Retina (tissue), 1 donor: ENCODE data around the gene DLG2.
A peak's percentile ranks its signal among the peaks of the same experiment; 100 is the strongest.

ENCODE experiments used
- DNase-seq: peaks from one replicate; pipeline ENCODE4 v3.0.0-alpha.2; 2016

Gene DLG2

DNA sequence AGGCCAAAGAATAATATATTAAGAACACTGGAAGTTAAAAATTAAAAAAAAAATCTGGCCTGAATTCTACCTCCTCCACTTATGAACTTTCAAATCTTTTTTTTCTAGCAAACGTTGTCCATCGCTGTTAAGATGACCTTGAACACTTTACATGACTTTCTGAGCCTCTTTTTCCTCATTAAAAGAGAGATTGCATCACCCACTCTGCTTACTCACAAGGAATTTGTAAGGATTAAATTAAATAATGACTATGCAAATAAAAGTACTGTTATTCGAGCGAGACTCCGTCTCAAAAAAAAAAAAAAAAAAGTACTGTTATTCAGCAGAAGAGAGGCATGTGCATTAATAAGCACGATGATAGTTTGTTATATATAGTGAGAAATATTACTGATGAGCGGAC is 2055.8 kb downstream of the DLG2 start:
- DNase-seq: no peak

DNA sequence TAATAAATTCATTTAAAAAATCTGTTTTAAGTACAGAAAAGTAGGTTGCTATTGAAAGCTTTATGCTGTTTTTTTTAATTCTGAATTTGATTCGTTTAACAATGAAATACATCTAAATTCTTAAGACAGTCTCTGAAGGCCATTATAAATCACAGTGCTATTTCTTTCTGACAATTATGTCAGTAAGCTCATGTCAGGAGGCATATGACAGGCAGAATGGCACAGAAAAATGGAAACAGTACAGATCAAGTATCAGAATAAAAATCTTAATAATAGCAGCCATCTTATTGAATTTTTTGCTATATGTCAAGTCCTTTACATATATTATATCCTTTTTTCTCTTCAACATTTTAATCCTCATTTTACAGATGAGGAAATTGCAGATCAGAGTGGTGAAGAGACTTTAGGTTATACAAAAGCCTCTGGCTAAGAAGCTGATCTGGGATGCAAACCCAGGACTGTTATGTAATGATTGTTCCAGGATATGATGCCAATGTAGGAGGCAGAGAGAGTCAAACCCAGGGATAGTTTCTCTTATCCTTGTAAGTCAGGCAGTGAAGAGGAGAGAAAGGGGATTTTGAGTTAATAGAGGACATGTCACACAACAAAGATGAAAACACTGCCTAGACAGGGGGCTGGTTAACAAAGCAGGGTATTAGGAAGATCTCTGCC is 2057.9 kb downstream of the DLG2 start:
- no peak for DNase-seq

DNA sequence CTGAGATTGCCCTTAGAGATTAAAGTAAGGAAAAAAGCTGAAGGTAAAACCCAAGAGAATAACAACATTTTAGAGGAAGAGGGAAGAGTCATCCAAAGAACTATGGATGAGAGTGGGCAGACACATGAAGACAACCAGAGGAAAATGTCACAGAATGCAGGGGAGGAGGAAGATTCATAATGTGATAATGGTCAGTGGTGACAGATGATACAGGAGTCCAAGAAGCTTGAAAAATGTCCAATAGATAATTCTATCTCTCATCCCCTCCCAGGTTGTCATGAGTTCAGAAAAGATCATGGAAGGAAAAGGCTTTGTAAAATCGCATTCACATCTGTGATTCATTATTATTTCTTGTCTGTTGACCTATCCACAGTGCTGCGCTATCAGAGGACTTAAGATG is 2058.6 kb downstream of the DLG2 start:
- DNase-seq: no peak

- DNase-seq: no peak
Observed at GRCh38 chr11:83566950-83567349, 2060.2 kb downstream of the DLG2 start.

- DNase-seq: no peak
Observed at GRCh38 chr11:83564870-83565269, 2062.3 kb downstream of the DLG2 start.

GRCh38 chr11:83558281-83558680 is 2068.9 kb downstream of the DLG2 start:
- no peak for DNase-seq

- DNase-seq: peak; percentile 36
Observed at GRCh38 chr11:83557653-83558052, 2069.5 kb downstream of the DLG2 start.

- DNase-seq: peak; percentile 40
Observed at GRCh38 chr11:83554876-83555275, 2072.3 kb downstream of the DLG2 start.

- DNase-seq: no peak
Observed at GRCh38 chr11:83549984-83550667, 2077.0 kb downstream of the DLG2 start.

DNA sequence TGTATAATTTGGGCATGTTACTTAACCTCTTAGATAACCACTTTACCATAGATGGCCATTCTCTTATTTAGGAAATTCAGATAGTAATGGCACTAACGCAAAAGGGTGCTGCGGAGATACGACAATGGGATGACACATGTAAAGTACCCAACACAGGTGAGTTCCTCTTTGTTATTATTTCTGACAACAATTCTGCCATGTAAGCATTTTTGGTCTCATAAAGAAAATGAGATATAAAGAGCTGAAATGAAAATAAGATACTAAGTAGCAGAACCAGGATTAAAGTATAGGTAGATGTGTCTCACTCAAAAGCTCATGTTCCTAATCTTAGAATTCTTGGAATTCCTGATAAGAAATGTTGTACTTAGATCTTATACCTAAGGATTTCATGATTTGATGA is 2080.8 kb downstream of the DLG2 start:
- DNase-seq: no peak

- no peak for DNase-seq
Observed at GRCh38 chr11:83545494-83546260, 2081.5 kb downstream of the DLG2 start.

DNA sequence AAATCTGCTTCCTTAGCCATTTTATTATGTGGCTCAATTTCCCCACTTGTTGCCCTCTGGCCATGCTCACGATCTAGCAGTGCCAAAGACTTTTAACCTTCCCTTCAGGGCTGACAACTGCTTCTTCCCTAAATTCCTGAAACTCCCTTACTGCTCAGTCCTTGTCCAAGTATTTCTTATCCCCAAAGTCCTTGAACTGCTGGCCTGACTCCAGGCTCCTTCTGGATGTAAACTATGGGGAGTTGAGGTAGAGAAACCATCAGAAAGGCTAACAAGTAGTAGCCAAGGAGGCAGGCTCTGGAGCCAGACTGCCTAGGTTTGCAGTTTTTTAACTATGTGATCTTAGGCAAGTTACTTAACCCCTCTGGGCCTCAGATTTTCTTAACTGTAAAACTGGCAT is 2082.3 kb downstream of the DLG2 start:
- DNase-seq: no peak

DNA sequence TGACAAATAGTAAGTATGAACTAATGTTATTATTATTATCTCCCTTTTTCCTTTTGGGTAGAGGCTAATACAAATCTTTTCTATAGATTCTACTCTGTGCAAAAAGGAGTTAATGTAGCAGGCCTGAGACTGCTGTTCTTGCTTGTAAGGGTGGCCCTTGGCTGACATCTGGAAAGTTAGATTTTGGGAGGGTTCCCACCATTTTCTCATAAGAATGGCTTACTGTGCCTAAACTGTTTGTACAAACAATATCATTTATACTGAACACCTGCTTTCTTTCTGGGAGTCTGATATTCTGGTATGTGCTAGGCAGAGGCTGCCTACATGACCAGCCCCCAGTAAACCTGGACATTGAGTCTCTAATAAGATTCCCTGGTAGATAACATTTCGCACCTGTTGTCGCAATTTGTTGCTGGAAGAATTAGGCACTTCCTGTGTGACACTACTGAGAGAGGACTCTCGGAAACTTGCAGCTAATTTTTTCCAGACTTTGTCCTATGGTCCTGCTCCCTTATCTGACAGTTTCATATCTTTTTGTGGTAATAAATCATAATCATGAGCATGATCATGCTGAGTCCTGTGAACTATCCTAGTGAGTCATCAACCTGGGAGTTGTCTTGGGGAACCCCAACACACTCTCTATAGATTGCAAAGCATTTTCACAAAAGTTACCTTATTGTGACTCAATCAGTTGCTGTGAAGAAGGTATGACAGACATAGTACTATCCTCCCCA is 2083.3 kb downstream of the DLG2 start:
- no peak for DNase-seq

GRCh38 chr11:83542861-83543260 is 2084.3 kb downstream of the DLG2 start:
- DNase-seq: no peak

DNA sequence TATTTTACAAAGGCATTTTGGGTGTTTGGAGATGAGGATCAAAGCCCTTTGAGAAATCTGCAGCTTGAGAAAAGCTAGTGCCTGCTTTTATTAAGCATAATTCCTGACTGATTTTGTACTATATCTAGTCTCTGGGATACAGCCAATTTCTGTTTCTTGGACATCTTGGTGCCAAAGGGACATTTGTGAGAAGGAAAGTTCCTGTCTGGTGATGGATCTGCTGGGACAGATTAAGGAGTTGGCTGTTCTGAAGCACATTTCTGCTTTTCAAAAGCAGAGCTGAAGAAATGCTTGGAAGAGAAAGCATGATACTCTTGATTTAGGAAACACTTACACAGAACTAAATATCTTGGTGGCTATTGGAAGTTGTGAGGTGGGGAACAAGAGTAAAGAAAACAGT is 2086.4 kb downstream of the DLG2 start:
- no peak for DNase-seq

- DNase-seq: no peak
Observed at GRCh38 chr11:83540112-83540675, 2086.9 kb downstream of the DLG2 start.

- no peak for DNase-seq
Observed at GRCh38 chr11:83538286-83538685, 2088.9 kb downstream of the DLG2 start.

DNA sequence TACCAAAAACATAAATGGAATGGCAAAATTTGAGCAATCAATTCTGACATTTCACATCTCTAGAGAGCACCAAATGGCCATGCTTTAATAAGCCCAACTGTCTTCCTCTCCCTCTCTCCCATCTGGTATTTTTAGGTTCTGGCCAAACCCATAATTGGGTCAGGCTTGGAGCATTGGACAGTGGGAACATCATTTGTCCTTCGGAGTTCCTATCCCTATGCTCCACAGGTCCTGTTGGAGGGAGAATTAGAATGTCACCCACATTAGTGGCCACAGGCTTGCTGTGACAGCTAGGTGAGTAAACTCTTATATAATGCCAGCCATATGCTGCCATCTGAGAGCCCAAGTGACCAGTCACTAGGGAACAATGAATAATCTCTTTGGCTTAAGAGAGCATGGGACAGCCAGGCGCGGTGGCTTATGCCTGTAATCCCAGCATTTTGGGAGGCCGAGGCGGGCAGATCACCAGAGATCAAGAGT is 2090.0 kb downstream of the DLG2 start:
- DNase-seq: no peak

DNA sequence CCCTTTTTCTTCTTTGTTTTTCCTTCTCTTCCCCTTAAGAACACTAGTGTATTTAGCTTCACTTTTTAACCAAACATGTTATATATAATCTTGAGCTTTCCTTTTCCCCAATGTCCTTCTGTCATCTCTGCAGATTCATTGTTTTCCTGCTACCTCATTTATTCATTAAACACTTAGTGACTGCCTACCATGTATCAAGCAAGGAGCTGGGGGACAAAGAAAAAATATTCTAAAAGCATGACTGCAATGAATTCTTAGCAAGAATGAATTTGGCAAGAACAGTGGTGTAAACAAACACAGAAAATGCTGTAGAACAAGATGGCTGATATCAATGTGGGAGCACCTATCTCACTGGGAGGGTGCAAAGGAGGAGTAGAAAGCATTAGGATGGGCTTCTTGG is 2094.0 kb downstream of the DLG2 start:
- no peak for DNase-seq

GRCh38 chr11:83528877-83529276 is 2098.3 kb downstream of the DLG2 start:
- DNase-seq: no peak

- no peak for DNase-seq
Observed at GRCh38 chr11:83528225-83528624, 2098.9 kb downstream of the DLG2 start.

GRCh38 chr11:83523676-83524075 is 2103.5 kb downstream of the DLG2 start:
- DNase-seq: no peak

DNA sequence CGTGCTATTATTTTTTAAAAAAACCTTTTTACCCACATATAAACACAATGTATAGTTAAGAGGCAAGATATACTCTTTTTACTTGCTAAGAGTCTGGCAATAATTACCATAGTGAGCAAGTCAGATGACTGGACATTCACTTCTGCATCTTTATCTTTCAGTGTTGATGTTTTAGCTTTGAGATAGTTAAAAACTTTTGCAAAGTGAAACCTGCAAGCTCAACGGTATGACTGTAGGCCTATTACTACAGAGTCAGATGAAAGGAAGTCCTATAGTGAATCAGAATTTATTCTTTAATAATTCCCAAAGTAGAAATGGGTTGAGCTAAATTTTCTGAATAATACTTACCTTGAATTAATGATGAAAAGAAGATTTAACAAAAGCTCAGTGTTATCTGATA is 2104.2 kb downstream of the DLG2 start:
- no peak for DNase-seq
